Prostate gland (tissue), 2 donors: ENCODE results near the gene SH3RF2. TPM values are rescaled to one million over a fixed set of nuclear protein-coding genes. Genes with fewer than 3 reads are reported as not detected.
A peak's percentile ranks its signal among the peaks of the same experiment; 100 is the strongest.

Source experiments
- DNase-seq: peaks from one replicate; pipeline ENCODE4 v3.0.0-alpha.2; 2019; ENCODE audit warnings: low spot score
- H3K27ac ChIP-seq, 2 donors: fragments of 200-600 bp; sonication (generic); 2 replicates each; pipeline ENCODE4 v1.5.1; 2017 to 2019
- H3K27me3 ChIP-seq: fragments of 200-600 bp; sonication (generic); replicated peaks from 2 replicates; pipeline ENCODE4 v1.5.1; 2019; ENCODE audit not compliant: insufficient read depth
- H3K36me3 ChIP-seq, 2 donors: fragments of 200-600 bp; sonication (generic); 1 replicate in 1 of 2; 2 replicates in 1 of 2; pipeline versions ENCODE4 v1.5.1 to v1.8.1; 2017 to 2019
- H3K4me1 ChIP-seq: fragments of 200-600 bp; sonication (generic); replicated peaks from 2 replicates; pipeline ENCODE4 v1.5.1; 2019
- H3K4me3 ChIP-seq, 2 donors: fragments of 200-600 bp; sonication (generic); 2 replicates each; pipeline ENCODE4 v1.5.1; 2017 to 2019
- H3K9me3 ChIP-seq: fragments of 200-600 bp; sonication (generic); 2 replicates; pipeline ENCODE4 v1.5.1; 2017
- POLR2A ChIP-seq: fragments of 450-650 bp; IDR thresholded peaks from one replicate; pipeline ENCODE4 v1.6.1; 2016; ENCODE audit warnings: antibody characterized with exemption, mild to moderate bottlenecking
- POLR2AphosphoS5 ChIP-seq: sonication (generic); formaldehyde crosslinking; IDR thresholded peaks from one replicate; pipeline ENCODE4 v1.6.1; 2017; ENCODE audit warnings: antibody characterized with exemption
- WGBS: methylation state at CpG from one replicate; pipeline ENCODE4 v1.1.5; 2018; 5-methylcytosine and 5-hydroxymethylcytosine counted together
- intact Hi-C: fragments of 100-400 bp; cut with DNase I; formaldehyde crosslinking; loops from one replicate; pipeline ENCODE4 v1.14.2; 2022
- total RNA-seq, 2 donors: library from RNA; depleted of rRNA; stranded (reverse); fragments of >200 nt; gene quantifications; one replicate each; pipeline ENCODE4 v1.1.0, GENCODE V29; 2016
- TF ChIP-seq, protein P1 (sequence below), 4 experiments: fragments of 200-600 bp in 2 of 4; fragments of 450-650 bp in 2 of 4; sonication (generic) in 2 of 4; IDR thresholded peaks; 1 replicate in 3 of 4; 2 replicates in 1 of 4; pipeline ENCODE4 v1.5.1; 2016 to 2019; ENCODE audit warnings: antibody characterized with exemption in 4 of 4, mild to moderate bottlenecking in 2 of 4, moderate library complexity in 2 of 4

Gene SH3RF2
- total RNA-seq, 2 donors from 2014 or later, result 18.2 to 43.9 TPM

DNA sequence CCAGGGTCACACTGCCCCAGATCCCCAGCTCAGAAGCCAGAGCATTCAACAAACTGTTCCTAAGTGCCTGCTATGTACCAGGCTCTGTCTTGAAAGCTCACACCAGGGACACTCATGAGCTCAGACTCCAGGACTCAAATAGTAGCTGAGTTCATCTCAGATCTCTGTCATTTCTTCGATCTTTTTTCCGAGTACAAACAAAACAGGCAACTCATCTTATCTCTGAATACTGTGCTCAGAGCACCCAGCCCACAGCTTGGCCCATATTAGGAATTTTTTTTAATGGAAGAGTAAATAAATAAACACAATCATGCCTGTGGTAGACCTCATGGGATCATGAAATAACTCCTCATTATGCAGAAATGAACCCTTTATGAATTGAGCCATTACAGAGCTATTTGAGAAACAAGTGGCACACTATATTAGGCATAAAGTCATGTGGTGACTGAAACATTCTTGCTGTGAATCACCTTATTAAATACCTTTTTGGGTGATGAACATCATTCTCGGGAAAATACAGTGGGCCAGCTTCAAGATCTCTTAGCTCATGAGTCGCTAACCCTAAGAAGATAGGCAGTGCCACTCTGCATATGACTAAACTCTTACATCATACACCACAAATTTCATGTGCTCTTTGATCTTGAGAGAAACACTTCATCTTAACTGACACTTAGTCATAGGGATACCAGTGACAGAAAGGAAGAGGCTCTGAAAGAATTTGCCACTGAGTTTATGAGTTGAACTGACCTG is 9.9 kb downstream of the SH3RF2 start:
- intact Hi-C loops, result no loop called here

DNA sequence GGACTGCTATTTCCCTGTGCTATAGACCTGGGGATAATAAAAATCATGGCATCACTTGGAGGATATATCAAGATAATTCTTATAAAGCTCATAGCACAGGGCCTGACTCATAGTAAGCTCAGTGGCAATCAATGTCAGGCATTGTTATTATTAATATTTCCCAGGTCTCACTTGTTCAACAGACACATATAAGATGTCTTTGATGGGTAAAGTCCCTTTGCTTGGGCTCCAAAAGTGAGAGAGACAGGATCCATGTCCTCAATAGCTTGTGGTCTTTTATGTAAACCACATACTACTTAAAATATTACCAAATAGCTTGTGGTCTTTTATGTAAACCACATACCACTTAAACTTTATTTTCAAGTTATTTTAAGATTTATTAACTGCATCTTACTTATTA is 11.2 kb downstream of the SH3RF2 start:
- Histone ChIP-seq H3K9me3 (no peaks in the 10 kb centered on the region), H3K4me1 (no peaks in the 10 kb centered on the region), H3K36me3 (no peaks in the 10 kb centered on the region), H3K27me3 (no peaks in the 10 kb centered on the region), H3K4me3 (no peak overlapping the region), H3K27ac (no peak overlapping the region)
- intact Hi-C loops, result no loop called here
- TF ChIP-seq POLR2AphosphoS5, result no peak
- TF ChIP-seq POLR2A, result no peak
- TF ChIP-seq, protein P1, sequence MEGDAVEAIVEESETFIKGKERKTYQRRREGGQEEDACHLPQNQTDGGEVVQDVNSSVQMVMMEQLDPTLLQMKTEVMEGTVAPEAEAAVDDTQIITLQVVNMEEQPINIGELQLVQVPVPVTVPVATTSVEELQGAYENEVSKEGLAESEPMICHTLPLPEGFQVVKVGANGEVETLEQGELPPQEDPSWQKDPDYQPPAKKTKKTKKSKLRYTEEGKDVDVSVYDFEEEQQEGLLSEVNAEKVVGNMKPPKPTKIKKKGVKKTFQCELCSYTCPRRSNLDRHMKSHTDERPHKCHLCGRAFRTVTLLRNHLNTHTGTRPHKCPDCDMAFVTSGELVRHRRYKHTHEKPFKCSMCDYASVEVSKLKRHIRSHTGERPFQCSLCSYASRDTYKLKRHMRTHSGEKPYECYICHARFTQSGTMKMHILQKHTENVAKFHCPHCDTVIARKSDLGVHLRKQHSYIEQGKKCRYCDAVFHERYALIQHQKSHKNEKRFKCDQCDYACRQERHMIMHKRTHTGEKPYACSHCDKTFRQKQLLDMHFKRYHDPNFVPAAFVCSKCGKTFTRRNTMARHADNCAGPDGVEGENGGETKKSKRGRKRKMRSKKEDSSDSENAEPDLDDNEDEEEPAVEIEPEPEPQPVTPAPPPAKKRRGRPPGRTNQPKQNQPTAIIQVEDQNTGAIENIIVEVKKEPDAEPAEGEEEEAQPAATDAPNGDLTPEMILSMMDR (IDR thresholded peaks at IDR 0.05), result no peak
- no peak for DNase-seq

More for the DNA sequence above, 9.9 kb downstream of the SH3RF2 start:
- TF ChIP-seq, protein P1 (IDR thresholded peaks at IDR 0.05), result no peak
- TF ChIP-seq POLR2AphosphoS5 (no peak), POLR2A (no peak)
- H3K27me3 ChIP-seq, result no peaks in the 10 kb centered on the region
- no peak overlapping the region for H3K4me3 ChIP-seq
- H3K4me1 ChIP-seq, result no peaks in the 10 kb centered on the region
- no peak overlapping the region for H3K27ac ChIP-seq
- no peak for DNase-seq
- no peaks in the 10 kb centered on the region for H3K9me3 ChIP-seq
- 82% methylated on average over 4 of the region's 4 CpGs for whole genome bisulfite sequencing
- no peaks in the 10 kb centered on the region for H3K36me3 ChIP-seq

DNA sequence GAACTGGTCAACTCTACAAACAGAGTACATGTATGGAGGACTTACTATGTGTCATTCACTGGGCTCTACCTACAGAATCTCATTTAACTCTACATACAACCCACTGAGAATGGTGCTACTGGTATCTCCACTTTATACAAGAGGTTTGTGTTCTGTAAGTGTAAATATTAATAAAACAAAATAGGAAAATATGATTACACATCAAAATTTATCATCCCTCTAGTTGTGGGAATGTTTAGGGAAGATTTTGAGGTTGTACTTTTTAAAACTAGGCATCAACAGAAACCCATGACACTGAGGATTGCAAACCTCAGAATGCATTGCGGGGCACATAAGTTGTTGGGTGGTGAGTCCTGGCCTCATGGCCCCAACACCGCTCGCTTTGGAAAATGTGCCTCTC is 11.7 kb downstream of the SH3RF2 start:
- Histone ChIP-seq H3K27ac (no peak overlapping the region), H3K36me3 (no peaks in the 10 kb centered on the region), H3K9me3 (no peaks in the 10 kb centered on the region), H3K4me3 (no peak overlapping the region), H3K27me3 (no peaks in the 10 kb centered on the region), H3K4me1 (no peaks in the 10 kb centered on the region)
- intact Hi-C loops, result no loop called here
- no peak for TF ChIP-seq POLR2AphosphoS5
- TF ChIP-seq, protein P1 (IDR thresholded peaks at IDR 0.05), result no peak
- no peak for TF ChIP-seq POLR2A
- 93% methylated on average over 3 of the region's 3 CpGs for WGBS
- no peak for DNase-seq

DNA sequence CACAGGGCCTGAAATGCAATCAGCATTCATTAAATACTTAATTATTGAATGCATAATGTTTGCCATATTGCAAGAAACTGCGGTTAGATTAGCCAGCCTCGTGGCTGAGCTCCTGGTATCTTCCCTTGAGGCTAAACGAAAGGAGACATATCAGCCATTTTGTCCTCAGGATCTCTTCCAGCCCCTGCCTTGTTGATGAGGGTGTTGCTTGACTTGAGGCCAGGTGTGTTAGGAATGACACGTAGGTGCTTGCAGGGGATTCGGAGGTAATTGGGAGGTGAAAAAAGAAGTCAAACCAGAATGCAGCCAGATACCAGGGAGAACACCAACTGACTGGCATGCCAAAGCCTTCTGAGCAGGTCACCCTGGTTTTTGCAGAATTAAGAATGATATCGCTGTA is 12.5 kb downstream of the SH3RF2 start:
- intact Hi-C loops, result no loop called here
- TF ChIP-seq, protein P1 (IDR thresholded peaks at IDR 0.05), result no peak
- peak; percentile 24 for TF ChIP-seq POLR2AphosphoS5
- Histone ChIP-seq H3K4me3 (no peak overlapping the region), H3K36me3 (no peaks in the 10 kb centered on the region), H3K9me3 (no peaks in the 10 kb centered on the region), H3K27me3 (no peaks in the 10 kb centered on the region), H3K27ac (no peak overlapping the region), H3K4me1 (no peaks in the 10 kb centered on the region)
- WGBS, result 35% methylated on average over 6 of the region's 6 CpGs
- peak; percentile 60 for DNase-seq

DNA sequence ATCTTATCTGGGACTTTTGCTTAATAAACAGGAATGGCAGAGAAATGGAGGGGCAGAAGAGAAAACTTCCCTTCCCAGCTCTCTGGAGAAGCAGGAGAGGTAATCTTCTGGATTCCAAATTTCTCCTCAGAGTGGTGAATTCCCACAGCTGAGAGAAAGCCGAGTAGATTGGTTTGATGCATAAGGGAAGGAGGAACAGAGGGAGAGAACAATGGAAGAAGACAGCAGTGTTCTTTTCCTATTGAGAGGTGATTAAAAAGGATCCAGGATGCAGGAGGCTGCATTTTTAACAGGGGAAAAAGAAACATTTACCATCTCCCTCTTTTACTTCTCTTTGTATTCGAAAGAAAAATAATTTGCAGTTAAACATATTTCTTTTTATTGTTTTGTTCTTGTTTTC is 13.1 kb downstream of the SH3RF2 start:
- H3K36me3 ChIP-seq, result no peaks in the 10 kb centered on the region
- no peaks in the 10 kb centered on the region for H3K9me3 ChIP-seq
- TF ChIP-seq POLR2AphosphoS5, result no peak
- TF ChIP-seq, protein P1 (IDR thresholded peaks at IDR 0.05), result no peak
- no peak for TF ChIP-seq POLR2A
- intact Hi-C loops, result no loop called here
- H3K4me3 ChIP-seq, result no peak overlapping the region
- 47% methylated on average over 2 of the region's 2 CpGs for WGBS
- H3K27me3 ChIP-seq, result no peaks in the 10 kb centered on the region
- no peak for DNase-seq
- H3K4me1 ChIP-seq, result no peaks in the 10 kb centered on the region
- H3K27ac ChIP-seq, result no peak overlapping the region
